PFSK-1 (cell line): ENCODE data around the gene C16orf74.

Experiments
- FOXP2 ChIP-seq: optimal IDR thresholded peaks from 2 replicates; pipeline ENCODE3; 2011; ENCODE audit warnings: borderline replicate concordance, control low read depth, inconsistent platforms; ENCODE audit not compliant: insufficient read depth; ENCODE audit errors: extremely low read length, extremely low read depth
- POLR2AphosphoS5 ChIP-seq: IDR thresholded peaks from 2 replicates; pipeline ENCODE4 v1.6.1; 2012; ENCODE audit warnings: low read depth, mild to moderate bottlenecking, control low read depth, low read length, moderate library complexity
- REST ChIP-seq, 2 experiments: IDR thresholded peaks; 2 replicates each; pipeline versions ENCODE4 v1.6.1 to v1.8.0; 2011 to 2012; ENCODE audit warnings: low read depth in 2 of 2, low read length in 2 of 2, control low read depth in 1 of 2, inconsistent platforms in 1 of 2, mild to moderate bottlenecking in 1 of 2, moderate library complexity in 1 of 2; ENCODE audit not compliant: insufficient read depth in 1 of 2
- SIN3A ChIP-seq: IDR thresholded peaks from 2 replicates; pipeline ENCODE4 v1.6.1; 2012; ENCODE audit warnings: mild to moderate bottlenecking, low read length, moderate library complexity, borderline replicate concordance; ENCODE audit not compliant: insufficient read depth
- TAF1 ChIP-seq: IDR thresholded peaks from 2 replicates; pipeline ENCODE4 v1.6.1; 2012; ENCODE audit warnings: low read length, control low read depth, borderline replicate concordance; ENCODE audit not compliant: insufficient read depth

Gene C16orf74

GRCh38 chr16:85755929-85756768, 5.3 kb upstream of the C16orf74 start:
- no peak for TF ChIP-seq REST (IDR thresholded peaks at IDR 0.05; ENCODE audit: insufficient read depth in 1 of 2, low read depth in 2 of 2, low read length in 2 of 2)
- TF ChIP-seq FOXP2 = no peak
- TF ChIP-seq SIN3A = no peak
- no peak for TF ChIP-seq POLR2AphosphoS5
- TF ChIP-seq TAF1 = no peak

- TF ChIP-seq TAF1 (no peak), REST (IDR thresholded peaks at IDR 0.05; ENCODE audit: insufficient read depth in 1 of 2, low read depth in 2 of 2, low read length in 2 of 2) (no peak), SIN3A (no peak), FOXP2 (no peak), POLR2AphosphoS5 (no peak)
Observed at GRCh38 chr16:85754413-85754812, 3.5 kb upstream of the C16orf74 start.

GRCh38 chr16:85753976-85754375, 3.1 kb upstream of the C16orf74 start:
- no peak for TF ChIP-seq FOXP2
- no peak for TF ChIP-seq POLR2AphosphoS5
- no peak for TF ChIP-seq SIN3A
- no peak for TF ChIP-seq TAF1
- no peak for TF ChIP-seq REST (IDR thresholded peaks at IDR 0.05; ENCODE audit: insufficient read depth in 1 of 2, low read depth in 2 of 2, low read length in 2 of 2)

GRCh38 chr16:85753559-85753958, 2.7 kb upstream of the C16orf74 start:
- no peak for TF ChIP-seq FOXP2
- TF ChIP-seq POLR2AphosphoS5 = no peak
- TF ChIP-seq TAF1 = no peak
- TF ChIP-seq REST (IDR thresholded peaks at IDR 0.05; ENCODE audit: insufficient read depth in 1 of 2, low read depth in 2 of 2, low read length in 2 of 2) = no peak
- TF ChIP-seq SIN3A = no peak
